ENCODE data around the gene NKD2. TPM values are rescaled to one million over a fixed set of nuclear protein-coding genes. Genes with fewer than 3 reads are reported as not detected.
"Not testable (repeated sequence)": the region's sequence is repeated elsewhere in the genome, so short reads cannot be mapped to it uniquely, and the experiment has no call there.

Gene NKD2
- total and polyA plus RNA-seq, 5 donors from 2014 or later: not detected

DNA sequence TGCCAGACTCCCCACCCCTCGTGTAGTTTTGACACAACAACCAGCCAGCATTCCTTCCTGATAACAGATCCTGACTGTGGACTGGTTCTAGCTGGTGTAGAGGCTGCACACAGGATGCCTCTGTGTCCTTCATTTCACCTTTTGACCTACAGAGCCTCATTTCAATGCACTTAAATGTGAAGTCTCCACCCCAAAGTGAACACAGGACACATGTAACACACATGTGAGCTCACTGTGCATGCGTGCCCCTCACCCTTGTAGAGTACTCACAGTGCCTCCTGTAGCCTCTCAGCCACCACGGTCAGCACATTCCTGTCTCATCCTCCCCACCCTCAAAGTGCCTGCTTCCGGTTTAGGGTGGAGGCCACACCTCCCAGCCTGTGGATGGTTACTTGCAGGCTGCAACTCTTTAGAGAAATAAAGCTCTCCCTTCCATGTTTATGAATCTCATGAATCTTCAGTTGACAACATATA, 11.6 kb upstream of the NKD2 start:
- no peak for ATAC-seq (ENCODE audit: low read depth in 2 of 2)
- H3K4me3 Mint-ChIP-seq: peak overlapping the region in 1 of 4 donors; percentile 2

GRCh38 chr5:997711-998110, 10.9 kb upstream of the NKD2 start:
- H3K4me1 ChIP-seq (ENCODE audit: control insufficient read depth, insufficient read depth, low read length, poor library complexity, severe bottlenecking): peaks cover 5% of the 10 kb centered on the region
- no peak overlapping the region for H3K27ac Mint-ChIP-seq
- no peak overlapping the region for H3K27ac ChIP-seq (ENCODE audit: insufficient read depth, low read length, poor library complexity, severe bottlenecking)
- H3K36me3 Mint-ChIP-seq: no peaks in the 10 kb centered on the region
- no peak overlapping the region for H3K4me3 ChIP-seq (ENCODE audit: low read depth, low read length)
- no peaks in the 10 kb centered on the region for H3K27me3 ChIP-seq (ENCODE audit: control insufficient read depth, insufficient read depth, low read length)
- H3K27me3 Mint-ChIP-seq: peaks cover 6% of the 10 kb centered on the region
- DNase-seq (no peak), ATAC-seq (ENCODE audit: low read depth in 2 of 2) (no peak)
- no peaks in the 10 kb centered on the region for H3K9me3 Mint-ChIP-seq
- H3K4me3 Mint-ChIP-seq: no peak overlapping the region
- no peaks in the 10 kb centered on the region for H3K9me3 ChIP-seq (ENCODE audit: control insufficient read depth in 2 of 2, low read length in 2 of 2)
- peaks cover 0 to 12% (median 7%) of the 10 kb centered on the region in 4 donors for H3K4me1 Mint-ChIP-seq
- H3K36me3 ChIP-seq (ENCODE audit: control insufficient read depth, insufficient read depth, low read length): no peaks in the 10 kb centered on the region

More for the DNA sequence above, 11.6 kb upstream of the NKD2 start:
- Mint-ChIP-seq H3K27me3 (peaks cover 12% of the 10 kb centered on the region), H3K36me3 (no peaks in the 10 kb centered on the region), H3K9me3 (no peaks in the 10 kb centered on the region), H3K4me1 (peaks cover 0 to 12% (median 7%) of the 10 kb centered on the region in 4 donors), H3K27ac (no peak overlapping the region)
- Histone ChIP-seq H3K36me3 (ENCODE audit: control insufficient read depth, insufficient read depth, low read length) (no peaks in the 10 kb centered on the region), H3K4me3 (ENCODE audit: low read depth, low read length) (no peak overlapping the region), H3K4me1 (ENCODE audit: control insufficient read depth, insufficient read depth, low read length, poor library complexity, severe bottlenecking) (peaks cover 5% of the 10 kb centered on the region), H3K27ac (ENCODE audit: insufficient read depth, low read length, poor library complexity, severe bottlenecking) (no peak overlapping the region), H3K27me3 (ENCODE audit: control insufficient read depth, insufficient read depth, low read length) (no peaks in the 10 kb centered on the region), H3K9me3 (ENCODE audit: control insufficient read depth in 2 of 2, low read length in 2 of 2) (no peaks in the 10 kb centered on the region)
- DNase-seq: peak in 1 of 3 donors; percentile 73

DNA sequence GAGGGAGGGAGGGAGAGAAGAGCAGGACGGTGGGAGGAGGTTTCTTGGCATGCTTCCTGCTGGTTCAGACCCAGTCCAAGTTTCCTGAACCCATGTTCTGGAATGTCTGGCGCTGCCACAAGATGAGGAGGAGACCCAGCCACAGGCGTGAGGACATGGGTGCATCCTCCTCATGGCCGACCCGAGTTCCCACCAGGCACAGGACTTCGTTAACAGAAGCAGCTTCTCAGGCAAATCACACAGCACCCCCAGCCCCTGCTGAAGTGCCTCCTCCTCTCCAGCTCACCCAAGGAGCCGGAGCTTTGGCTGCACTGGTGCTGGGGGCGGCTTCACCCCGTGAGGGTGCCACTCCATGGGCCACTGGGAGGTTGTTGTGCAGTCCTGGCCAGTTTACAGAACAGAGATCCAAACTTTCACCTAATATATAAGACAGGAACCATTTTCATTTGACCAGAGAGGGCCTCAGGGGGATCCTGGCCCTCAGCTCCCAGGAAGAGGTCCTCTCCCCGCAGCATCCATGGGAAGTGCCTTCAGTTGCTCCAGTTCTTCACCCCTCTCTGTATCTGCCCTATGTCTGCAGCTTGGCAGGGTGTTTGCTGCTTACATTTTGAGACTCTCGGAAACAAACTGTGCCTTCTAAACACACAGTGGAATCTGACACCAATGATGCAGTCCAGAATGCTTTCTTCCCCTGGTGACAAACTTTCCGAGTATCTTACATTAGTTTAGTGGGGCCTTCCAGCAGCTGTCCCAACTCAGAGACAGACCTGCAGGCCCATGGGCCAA, 10.2 kb upstream of the NKD2 start:
- no peaks in the 10 kb centered on the region for H3K9me3 ChIP-seq (ENCODE audit: control insufficient read depth in 2 of 2, low read length in 2 of 2)
- Mint-ChIP-seq H3K4me3 (no peak overlapping the region), H3K27me3 (peaks cover 12% of the 10 kb centered on the region), H3K4me1 (peaks cover 0 to 17% (median 7%) of the 10 kb centered on the region in 4 donors), H3K9me3 (no peaks in the 10 kb centered on the region), H3K36me3 (no peaks in the 10 kb centered on the region), H3K27ac (peak overlapping the region in 1 of 3 donors; percentile 43)
- no peak overlapping the region for H3K4me3 ChIP-seq (ENCODE audit: low read depth, low read length)
- ATAC-seq (ENCODE audit: low read depth in 2 of 2) (no peak), DNase-seq (no peak)
- peaks cover 7% of the 10 kb centered on the region for H3K4me1 ChIP-seq (ENCODE audit: control insufficient read depth, insufficient read depth, low read length, poor library complexity, severe bottlenecking)
- no peak overlapping the region for H3K27ac ChIP-seq (ENCODE audit: insufficient read depth, low read length, poor library complexity, severe bottlenecking)
- H3K27me3 ChIP-seq (ENCODE audit: control insufficient read depth, insufficient read depth, low read length): no peaks in the 10 kb centered on the region
- H3K36me3 ChIP-seq (ENCODE audit: control insufficient read depth, insufficient read depth, low read length): no peaks in the 10 kb centered on the region

GRCh38 chr5:999032-999501, 9.5 kb upstream of the NKD2 start:
- Histone ChIP-seq H3K4me3 (ENCODE audit: low read depth, low read length) (no peak overlapping the region), H3K27ac (ENCODE audit: insufficient read depth, low read length, poor library complexity, severe bottlenecking) (no peak overlapping the region), H3K9me3 (ENCODE audit: control insufficient read depth in 2 of 2, low read length in 2 of 2) (no peaks in the 10 kb centered on the region), H3K36me3 (ENCODE audit: control insufficient read depth, insufficient read depth, low read length) (no peaks in the 10 kb centered on the region), H3K4me1 (ENCODE audit: control insufficient read depth, insufficient read depth, low read length, poor library complexity, severe bottlenecking) (peaks cover 12% of the 10 kb centered on the region), H3K27me3 (ENCODE audit: control insufficient read depth, insufficient read depth, low read length) (no peaks in the 10 kb centered on the region)
- no peak for ATAC-seq (ENCODE audit: low read depth in 2 of 2)
- no peaks in the 10 kb centered on the region for H3K9me3 Mint-ChIP-seq
- no peak overlapping the region for H3K27ac Mint-ChIP-seq
- DNase-seq: no peak
- no peak overlapping the region for H3K4me3 Mint-ChIP-seq
- no peaks in the 10 kb centered on the region for H3K36me3 Mint-ChIP-seq
- H3K4me1 Mint-ChIP-seq: peaks cover 0 to 23% (median 7%) of the 10 kb centered on the region in 4 donors
- peaks cover 17% of the 10 kb centered on the region for H3K27me3 Mint-ChIP-seq

- H3K27me3 Mint-ChIP-seq: peaks cover 17% of the 10 kb centered on the region
- H3K4me3 Mint-ChIP-seq: peak overlapping the region in 1 of 4 donors; percentile 25
- no peaks in the 10 kb centered on the region for H3K9me3 Mint-ChIP-seq
- Histone ChIP-seq H3K27me3 (ENCODE audit: control insufficient read depth, insufficient read depth, low read length) (no peaks in the 10 kb centered on the region), H3K36me3 (ENCODE audit: control insufficient read depth, insufficient read depth, low read length) (no peaks in the 10 kb centered on the region), H3K4me1 (ENCODE audit: control insufficient read depth, insufficient read depth, low read length, poor library complexity, severe bottlenecking) (peaks cover 19% of the 10 kb centered on the region), H3K9me3 (ENCODE audit: control insufficient read depth in 2 of 2, low read length in 2 of 2) (no peaks in the 10 kb centered on the region), H3K27ac (ENCODE audit: insufficient read depth, low read length, poor library complexity, severe bottlenecking) (no peak overlapping the region), H3K4me3 (ENCODE audit: low read depth, low read length) (no peak overlapping the region)
- no peaks in the 10 kb centered on the region for H3K36me3 Mint-ChIP-seq
- peaks cover 0 to 28% (median 7%) of the 10 kb centered on the region in 4 donors for H3K4me1 Mint-ChIP-seq
- no peak for ATAC-seq (ENCODE audit: low read depth in 2 of 2)
- no peak overlapping the region for H3K27ac Mint-ChIP-seq
- no peak for DNase-seq
Measured at GRCh38 chr5:999724-1000123, 8.9 kb upstream of the NKD2 start.

GRCh38 chr5:1000329-1000728, 8.3 kb upstream of the NKD2 start:
- Mint-ChIP-seq H3K27ac (no peak overlapping the region), H3K36me3 (no peaks in the 10 kb centered on the region), H3K4me1 (peaks cover 0 to 28% (median 7%) of the 10 kb centered on the region in 4 donors), H3K9me3 (no peaks in the 10 kb centered on the region), H3K27me3 (peaks cover 17% of the 10 kb centered on the region), H3K4me3 (no peak overlapping the region)
- ATAC-seq (ENCODE audit: low read depth in 2 of 2) (no peak), DNase-seq (no peak)
- no peaks in the 10 kb centered on the region for H3K27me3 ChIP-seq (ENCODE audit: control insufficient read depth, insufficient read depth, low read length)
- H3K27ac ChIP-seq (ENCODE audit: insufficient read depth, low read length, poor library complexity, severe bottlenecking): no peak overlapping the region
- H3K36me3 ChIP-seq (ENCODE audit: control insufficient read depth, insufficient read depth, low read length): no peaks in the 10 kb centered on the region
- peaks cover 25% of the 10 kb centered on the region for H3K4me1 ChIP-seq (ENCODE audit: control insufficient read depth, insufficient read depth, low read length, poor library complexity, severe bottlenecking)
- H3K4me3 ChIP-seq (ENCODE audit: low read depth, low read length): no peak overlapping the region
- H3K9me3 ChIP-seq (ENCODE audit: control insufficient read depth in 2 of 2, low read length in 2 of 2): no peaks in the 10 kb centered on the region

GRCh38 chr5:1000831-1001230, 7.8 kb upstream of the NKD2 start:
- H3K36me3 Mint-ChIP-seq; H3K4me3 Mint-ChIP-seq; H3K36me3 ChIP-seq (ENCODE audit: control insufficient read depth, insufficient read depth, low read length); ATAC-seq (ENCODE audit: low read depth in 2 of 2); H3K27ac ChIP-seq (ENCODE audit: insufficient read depth, low read length, poor library complexity, severe bottlenecking); H3K9me3 ChIP-seq (ENCODE audit: control insufficient read depth in 2 of 2, low read length in 2 of 2); DNase-seq; H3K4me3 ChIP-seq (ENCODE audit: low read depth, low read length); H3K27me3 ChIP-seq (ENCODE audit: control insufficient read depth, insufficient read depth, low read length); H3K9me3 Mint-ChIP-seq; H3K27ac Mint-ChIP-seq: not testable (repeated sequence)
- Mint-ChIP-seq H3K4me1 (peaks cover 0 to 31% (median 8%) of the 10 kb centered on the region in 4 donors), H3K27me3 (peaks cover 19% of the 10 kb centered on the region)
- H3K4me1 ChIP-seq (ENCODE audit: control insufficient read depth, insufficient read depth, low read length, poor library complexity, severe bottlenecking): peaks cover 30% of the 10 kb centered on the region
